ENCODE data around the gene CHRNA3. TPM values are rescaled to one million over a fixed set of nuclear protein-coding genes. Genes with fewer than 3 reads are reported as not detected.

Gene CHRNA3
- total and polyA plus RNA-seq, 8 donors = 0.05 to 1.0 (median 0.20) TPM; not detected in 2

- Histone ChIP-seq H3K27ac (no peak overlapping the region), H3K4me3 (no peak overlapping the region), H3K36me3 (no peaks in the 10 kb centered on the region), H3K27me3 (no peaks in the 10 kb centered on the region), H3K9me3 (no peaks in the 10 kb centered on the region), H3K4me1 (no peaks in the 10 kb centered on the region)
- 89 to 94% methylated on average over 1 of the region's 1 CpG for WGBS, 2 donors
- DNase-seq (no peak), FAIRE-seq (no peak), ATAC-seq (no peak)
- intact Hi-C loops (cut with DNase I) = no loop called here
- TF ChIP-seq CTCF (IDR thresholded peaks at IDR 0.05) = no peak
These were observed 42.9 kb upstream of the CHRNA3 start for GRCh38 chr15:78663703-78664102.

- FAIRE-seq (no peak), ATAC-seq (no peak), DNase-seq (no peak)
- Histone ChIP-seq H3K4me3 (no peak overlapping the region), H3K27ac (no peak overlapping the region), H3K4me1 (no peaks in the 10 kb centered on the region), H3K27me3 (no peaks in the 10 kb centered on the region), H3K9me3 (no peaks in the 10 kb centered on the region), H3K36me3 (no peaks in the 10 kb centered on the region)
- intact Hi-C loops (cut with DNase I) = no loop called here
- TF ChIP-seq CTCF (IDR thresholded peaks at IDR 0.05) = no peak
- 59 to 61% methylated on average over 5 of the region's 5 CpGs for WGBS, 2 donors
These were observed 41.2 kb upstream of the CHRNA3 start for GRCh38 chr15:78662028-78662427.

GRCh38 chr15:78661001-78661400 lies 40.2 kb upstream of the CHRNA3 start:
- Histone ChIP-seq H3K27ac (no peak overlapping the region), H3K36me3 (no peaks in the 10 kb centered on the region), H3K4me3 (no peak overlapping the region), H3K9me3 (no peaks in the 10 kb centered on the region), H3K4me1 (no peaks in the 10 kb centered on the region), H3K27me3 (no peaks in the 10 kb centered on the region)
- FAIRE-seq (no peak), ATAC-seq (no peak), DNase-seq (no peak)
- TF ChIP-seq CTCF (IDR thresholded peaks at IDR 0.05) = no peak
- intact Hi-C loops (cut with DNase I) = no loop called here
- 88 to 95% methylated on average over 19 of the region's 19 CpGs for WGBS, 2 donors

- H3K4me3 ChIP-seq = no peak overlapping the region
- intact Hi-C loops (cut with DNase I) = no loop called here
- H3K27ac ChIP-seq = no peak overlapping the region
- no peaks in the 10 kb centered on the region for H3K27me3 ChIP-seq
- H3K36me3 ChIP-seq = no peaks in the 10 kb centered on the region
- DNase-seq (no peak), ATAC-seq (no peak), FAIRE-seq (no peak)
- TF ChIP-seq CTCF (IDR thresholded peaks at IDR 0.05) = no peak
- 68 to 69% methylated on average over 9 of the region's 9 CpGs for WGBS, 2 donors
- H3K4me1 ChIP-seq = no peaks in the 10 kb centered on the region
- no peaks in the 10 kb centered on the region for H3K9me3 ChIP-seq
These were observed 39.8 kb upstream of the CHRNA3 start for GRCh38 chr15:78660584-78660983.

GRCh38 chr15:78658823-78659222 lies 38.0 kb upstream of the CHRNA3 start:
- Histone ChIP-seq H3K27me3 (no peaks in the 10 kb centered on the region), H3K27ac (no peak overlapping the region), H3K9me3 (no peaks in the 10 kb centered on the region), H3K4me1 (no peaks in the 10 kb centered on the region), H3K36me3 (no peaks in the 10 kb centered on the region), H3K4me3 (no peak overlapping the region)
- intact Hi-C loops (cut with DNase I) = no loop called here
- DNase-seq = no peak
- no peak for ATAC-seq
- TF ChIP-seq CTCF (IDR thresholded peaks at IDR 0.05) = no peak
- FAIRE-seq = no peak
